ENCODE data around the gene MS4A18.
A peak's percentile ranks its signal among the peaks of the same experiment; 100 is the strongest.
"Not testable (repeated sequence)": the region's sequence is repeated elsewhere in the genome, so short reads cannot be mapped to it uniquely, and the experiment has no call there.

Gene MS4A18

GRCh38 chr11:60724420-60724819 is at the start of gene MS4A18:
TSS of gene MS4A18 (plus strand) at chr11:60724720.
- no peak for DNase-seq

- not testable (repeated sequence) for DNase-seq
Measured at GRCh38 chr11:60678231-60678630, 46.3 kb upstream of the MS4A18 start.

- no peak for DNase-seq
Measured at GRCh38 chr11:60679879-60680278, 44.6 kb upstream of the MS4A18 start.

GRCh38 chr11:60680455-60681119 is 43.9 kb upstream of the MS4A18 start:
- DNase-seq: no peak

- DNase-seq: not testable (repeated sequence)
Measured at GRCh38 chr11:60684541-60684848, 40.0 kb upstream of the MS4A18 start.

GRCh38 chr11:60691661-60692060 is 32.9 kb upstream of the MS4A18 start:
- DNase-seq: no peak

GRCh38 chr11:60699284-60699691 is 25.2 kb upstream of the MS4A18 start, which contains the start of gene MS4A8:
TSS of gene MS4A8 (plus strand) at chr11:60699612. CDS start at chr11:60700861, 1,249 bp downstream.
- peak; percentile 89 for DNase-seq

- no peak for DNase-seq
Measured at GRCh38 chr11:60699936-60700335, 24.6 kb upstream of the MS4A18 start.

- DNase-seq: peak; percentile 76
Measured at GRCh38 chr11:60700689-60701468, 23.6 kb upstream of the MS4A18 start.

- DNase-seq: no peak
Measured at GRCh38 chr11:60701469-60701818, 23.1 kb upstream of the MS4A18 start.

- DNase-seq: no peak
Measured at GRCh38 chr11:60703374-60703773, 21.1 kb upstream of the MS4A18 start.

GRCh38 chr11:60705895-60706294 is 18.6 kb upstream of the MS4A18 start:
- DNase-seq: no peak

- no peak for DNase-seq
Measured at GRCh38 chr11:60706931-60707330, 17.6 kb upstream of the MS4A18 start.

GRCh38 chr11:60710482-60710881 is 14.0 kb upstream of the MS4A18 start:
- no peak for DNase-seq

GRCh38 chr11:60711276-60711675 is 13.2 kb upstream of the MS4A18 start:
- DNase-seq: no peak

GRCh38 chr11:60713423-60713822 is 11.1 kb upstream of the MS4A18 start:
- not testable (repeated sequence) for DNase-seq

GRCh38 chr11:60717956-60718355 is 6.6 kb upstream of the MS4A18 start:
- DNase-seq: no peak

GRCh38 chr11:60718524-60719316 is 5.8 kb upstream of the MS4A18 start:
- DNase-seq: no peak

GRCh38 chr11:60719391-60719790 is 5.1 kb upstream of the MS4A18 start:
- DNase-seq: no peak

GRCh38 chr11:60720460-60720859 is 4.1 kb upstream of the MS4A18 start:
- no peak for DNase-seq

GRCh38 chr11:60725592-60725991 is 1.1 kb downstream of the MS4A18 start:
- DNase-seq: no peak

- DNase-seq: no peak
Measured at GRCh38 chr11:60731586-60731985, 7.1 kb downstream of the MS4A18 start.

- no peak for DNase-seq
Measured at GRCh38 chr11:60734279-60734678, 9.8 kb downstream of the MS4A18 start.

- DNase-seq: no peak
Measured at GRCh38 chr11:60739114-60739513, 14.6 kb downstream of the MS4A18 start.
